ENCODE data around the gene CDK11A. TPM values are rescaled to one million over a fixed set of nuclear protein-coding genes. Genes with fewer than 3 reads are reported as not detected.

CDK11A gene
- total and polyA plus RNA-seq, 2 experiments from 2014 or later = 19.5 to 30.9 TPM

DNA sequence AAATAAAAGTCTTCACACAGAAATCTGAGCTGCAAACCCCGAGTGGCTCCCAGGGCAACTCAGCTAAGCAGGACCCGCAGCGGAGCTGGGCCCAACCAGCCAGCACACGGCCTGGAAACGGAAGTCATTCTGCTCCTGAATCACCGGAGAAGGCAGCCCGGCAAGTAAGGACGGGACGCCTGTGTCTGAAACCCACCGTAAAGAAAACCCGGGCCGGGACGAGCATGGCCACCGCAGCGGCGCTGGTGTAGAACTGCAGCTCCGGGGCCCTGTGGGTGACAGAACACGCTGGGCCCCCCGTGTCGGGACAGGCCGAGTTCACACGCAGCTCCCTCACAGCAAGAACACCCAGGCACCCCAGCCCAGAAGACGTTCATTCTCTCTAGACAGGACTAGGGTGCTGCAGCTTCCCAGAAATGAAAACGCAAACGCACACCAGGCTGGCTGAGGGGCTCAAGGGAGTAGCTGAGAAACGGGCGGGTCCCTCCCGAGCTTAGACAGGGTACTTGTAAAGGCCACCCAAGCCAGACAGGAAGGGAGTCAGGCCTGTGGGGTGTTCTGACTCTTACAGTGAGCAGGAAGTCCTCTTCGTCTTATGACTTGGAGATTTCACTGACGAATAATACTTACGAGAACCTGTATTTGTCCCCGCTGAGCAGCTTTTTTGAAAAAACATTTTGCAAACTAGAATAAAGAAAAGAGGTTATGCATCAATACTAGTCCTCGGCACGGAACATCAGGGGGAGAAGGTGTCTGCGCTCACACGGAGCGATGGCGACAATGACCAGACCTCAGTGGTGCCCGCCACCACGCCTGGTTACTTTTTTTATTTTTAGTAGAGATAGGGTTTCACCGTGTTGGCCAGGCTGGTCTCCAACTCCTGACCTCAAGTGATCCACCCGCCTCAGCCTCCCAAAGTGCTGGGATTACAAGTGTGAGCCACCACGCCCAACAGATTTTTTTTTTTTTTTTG lies 54.4 kb downstream of the CDK11A start:
- Histone ChIP-seq H3K27me3 (no peaks in the 10 kb centered on the region), H3K4me3 (no peak overlapping the region), H4K20me1 (ENCODE audit: insufficient read depth, poor library complexity, severe bottlenecking) (no peaks in the 10 kb centered on the region), H2AFZ (no peak overlapping the region), H3K9me2 (replicated peaks; ENCODE audit: insufficient read depth) (no peaks in the 10 kb centered on the region), H3K36me3 (replicated peaks; ENCODE audit: insufficient read depth, low read depth) (no peaks in the 10 kb centered on the region), H3K4me2 (no peak overlapping the region), H3K79me2 (peaks cover 2% of the 10 kb centered on the region), H3K4me1 (ENCODE audit: insufficient read depth) (no peaks in the 10 kb centered on the region), H3K9me3 (ENCODE audit: low read depth) (no peaks in the 10 kb centered on the region), H3K27ac (no peak overlapping the region)
- no peak for DNase-seq (ENCODE audit: low spot score)
- TF ChIP-seq, protein P1, sequence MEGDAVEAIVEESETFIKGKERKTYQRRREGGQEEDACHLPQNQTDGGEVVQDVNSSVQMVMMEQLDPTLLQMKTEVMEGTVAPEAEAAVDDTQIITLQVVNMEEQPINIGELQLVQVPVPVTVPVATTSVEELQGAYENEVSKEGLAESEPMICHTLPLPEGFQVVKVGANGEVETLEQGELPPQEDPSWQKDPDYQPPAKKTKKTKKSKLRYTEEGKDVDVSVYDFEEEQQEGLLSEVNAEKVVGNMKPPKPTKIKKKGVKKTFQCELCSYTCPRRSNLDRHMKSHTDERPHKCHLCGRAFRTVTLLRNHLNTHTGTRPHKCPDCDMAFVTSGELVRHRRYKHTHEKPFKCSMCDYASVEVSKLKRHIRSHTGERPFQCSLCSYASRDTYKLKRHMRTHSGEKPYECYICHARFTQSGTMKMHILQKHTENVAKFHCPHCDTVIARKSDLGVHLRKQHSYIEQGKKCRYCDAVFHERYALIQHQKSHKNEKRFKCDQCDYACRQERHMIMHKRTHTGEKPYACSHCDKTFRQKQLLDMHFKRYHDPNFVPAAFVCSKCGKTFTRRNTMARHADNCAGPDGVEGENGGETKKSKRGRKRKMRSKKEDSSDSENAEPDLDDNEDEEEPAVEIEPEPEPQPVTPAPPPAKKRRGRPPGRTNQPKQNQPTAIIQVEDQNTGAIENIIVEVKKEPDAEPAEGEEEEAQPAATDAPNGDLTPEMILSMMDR (IDR thresholded peaks at IDR 0.05; ENCODE audit: poor library complexity) = no peak
- TF ChIP-seq EZH2phosphoT487 (IDR thresholded peaks at IDR 0.05; ENCODE audit: low read depth, severe bottlenecking, unreplicated experiment) (no peak), EZH2 (IDR thresholded peaks at IDR 0.05; ENCODE audit: borderline replicate concordance) (no peak)
- 96% methylated on average over 43 of the region's 43 CpGs for WGBS (ENCODE audit: low lambda C conversion rate, missing lambda C conversion rate)

DNA sequence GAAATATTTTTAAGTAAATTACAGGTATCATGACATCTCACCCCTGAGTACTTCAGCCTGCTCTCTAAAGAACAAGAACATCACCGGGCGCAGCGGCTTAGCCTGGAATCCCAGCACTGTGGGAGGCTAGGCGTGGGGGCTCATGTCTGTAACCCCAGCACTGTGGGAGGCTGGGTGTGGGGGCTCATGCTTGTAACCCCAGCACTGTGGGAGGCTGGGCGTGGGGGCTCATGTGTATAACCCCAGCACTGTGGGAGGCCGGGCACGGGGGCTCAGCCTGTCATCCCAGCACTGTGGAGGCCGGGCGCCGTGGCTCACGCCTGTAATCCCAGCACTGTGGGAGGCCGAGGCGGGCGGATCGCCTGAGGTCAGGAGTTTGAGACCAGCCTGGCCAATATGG lies 57.6 kb downstream of the CDK11A start:
- Histone ChIP-seq H3K4me2 (no peak overlapping the region), H3K9me2 (replicated peaks; ENCODE audit: insufficient read depth) (no peaks in the 10 kb centered on the region), H3K27me3 (no peaks in the 10 kb centered on the region), H3K9me3 (ENCODE audit: low read depth) (no peaks in the 10 kb centered on the region), H4K20me1 (ENCODE audit: insufficient read depth, poor library complexity, severe bottlenecking) (no peaks in the 10 kb centered on the region), H3K4me1 (ENCODE audit: insufficient read depth) (peaks cover 8% of the 10 kb centered on the region), H2AFZ (no peak overlapping the region), H3K36me3 (replicated peaks; ENCODE audit: insufficient read depth, low read depth) (no peaks in the 10 kb centered on the region), H3K4me3 (no peak overlapping the region), H3K27ac (no peak overlapping the region), H3K79me2 (no peaks in the 10 kb centered on the region)
- WGBS (ENCODE audit: low lambda C conversion rate, missing lambda C conversion rate) = 98% methylated on average over 15 of the region's 15 CpGs
- no peak for DNase-seq (ENCODE audit: low spot score)
- TF ChIP-seq EZH2phosphoT487 (IDR thresholded peaks at IDR 0.05; ENCODE audit: low read depth, severe bottlenecking, unreplicated experiment) (no peak), EZH2 (IDR thresholded peaks at IDR 0.05; ENCODE audit: borderline replicate concordance) (no peak)
- TF ChIP-seq, protein P1 (IDR thresholded peaks at IDR 0.05; ENCODE audit: poor library complexity) = no peak

DNA sequence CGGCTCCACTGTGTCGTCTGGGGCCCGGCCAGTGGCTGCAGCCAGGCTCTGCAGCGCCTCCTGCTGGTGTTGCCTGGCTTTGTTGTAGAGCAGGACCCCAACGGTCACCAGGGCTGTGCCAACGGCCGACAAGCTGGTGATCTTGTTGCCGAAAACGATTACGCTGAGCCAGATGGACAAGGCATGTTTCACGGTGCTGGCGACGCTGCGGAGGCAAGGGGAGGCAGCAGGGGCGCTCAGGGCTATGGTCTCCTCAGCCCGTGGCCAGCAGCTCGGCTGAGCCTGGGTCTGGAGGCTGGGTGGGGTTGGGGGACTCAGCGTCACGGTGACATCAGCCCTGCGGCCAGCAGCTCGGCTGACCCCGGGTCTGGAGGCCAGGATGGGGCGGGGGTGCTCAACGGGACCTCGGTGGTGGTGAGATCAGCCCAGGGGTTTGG lies 58.3 kb downstream of the CDK11A start:
- 91% methylated on average over 25 of the region's 25 CpGs for WGBS (ENCODE audit: low lambda C conversion rate, missing lambda C conversion rate)
- Histone ChIP-seq H3K27me3 (no peaks in the 10 kb centered on the region), H3K9me2 (replicated peaks; ENCODE audit: insufficient read depth) (no peaks in the 10 kb centered on the region), H2AFZ (no peak overlapping the region), H3K9me3 (ENCODE audit: low read depth) (no peaks in the 10 kb centered on the region), H3K4me2 (no peak overlapping the region), H3K27ac (no peak overlapping the region), H3K4me1 (ENCODE audit: insufficient read depth) (peaks cover 8% of the 10 kb centered on the region), H3K4me3 (no peak overlapping the region), H3K36me3 (replicated peaks; ENCODE audit: insufficient read depth, low read depth) (no peaks in the 10 kb centered on the region), H4K20me1 (ENCODE audit: insufficient read depth, poor library complexity, severe bottlenecking) (no peaks in the 10 kb centered on the region), H3K79me2 (no peaks in the 10 kb centered on the region)
- no peak for DNase-seq (ENCODE audit: low spot score)
- no peak for TF ChIP-seq EZH2phosphoT487 (IDR thresholded peaks at IDR 0.05; ENCODE audit: low read depth, severe bottlenecking, unreplicated experiment)
- TF ChIP-seq, protein P1 (IDR thresholded peaks at IDR 0.05; ENCODE audit: poor library complexity) = peak; percentile 33
